ENCODE data around the gene TOP3B.

GRCh38 chr22:21926728-21927127, 55.9 kb downstream of the TOP3B start:
- TF ChIP-seq CTCF (IDR thresholded peaks at IDR 0.05; ENCODE audit: insufficient read depth, low read length, poor library complexity, severe bottlenecking) (no peak), EZH2phosphoT487 (conservative IDR thresholded peaks at IDR 0.05; ENCODE audit: low read length) (no peak)

Measured in SU-DHL-6 (cell line).